HEK293 (cell line): ENCODE data around the gene CYB5D1.

ENCODE experiments used
- CTCF ChIA-PET: fragments of 350-600 bp; formaldehyde crosslinking; extraction: SDS; loops from one replicate; lab custom pipeline; 2021; ENCODE audit warnings: antibody characterized with exemption; lab: Yijun Ruan, JAX
- POLR2A ChIA-PET: fragments of 300-600 bp; formaldehyde crosslinking; extraction: SDS; loops from one replicate; lab custom pipeline; 2020; ENCODE audit warnings: antibody characterized with exemption, inconsistent platforms; lab: Yijun Ruan, JAX
- H3K27ac ChIP-seq: fragments of 200-500 bp; sonication (Bioruptor generic); 2 replicates; pipeline ENCODE4 v1.5.1; 2014; ENCODE audit warnings: low read depth, low read length, control low read depth, inconsistent platforms; ENCODE audit errors: extremely low read depth
- H3K36me3 ChIP-seq, 2 experiments: fragments of 200-500 bp in 1 of 2; sonication (Bioruptor generic) in 1 of 2; 1 replicate in 1 of 2; 2 replicates in 1 of 2; pipeline ENCODE4 v1.5.1; 2014 to 2017; ENCODE audit warnings: inconsistent platforms in 2 of 2, low read length in 2 of 2; ENCODE audit not compliant: control insufficient read depth in 2 of 2, insufficient read depth in 1 of 2
- H3K4me1 ChIP-seq: fragments of 200-500 bp; sonication (Bioruptor generic); 2 replicates; pipeline ENCODE4 v1.5.1; 2014; ENCODE audit warnings: mild to moderate bottlenecking, low read length, inconsistent platforms; ENCODE audit not compliant: control insufficient read depth, insufficient read depth
- H3K4me3 ChIP-seq: 2 replicates; pipeline ENCODE4 v1.5.1; 2011; ENCODE audit warnings: low read depth, mild to moderate bottlenecking, control low read depth, low read length, moderate library complexity
- H3K9me3 ChIP-seq: fragments of 200-500 bp; sonication (Bioruptor generic); 2 replicates; pipeline ENCODE4 v1.5.1; 2014; ENCODE audit warnings: low read depth, low read length, inconsistent platforms; ENCODE audit not compliant: control insufficient read depth, insufficient read depth
- BCL11A ChIP-seq: fragments of 450-650 bp; formaldehyde crosslinking; IDR thresholded peaks from 2 replicates; pipeline ENCODE4 v1.5.1; 2016; ENCODE audit warnings: low read depth, missing biosample characterization, missing genetic modification characterization
- BCL11B ChIP-seq: fragments of 450-650 bp; formaldehyde crosslinking; IDR thresholded peaks from 2 replicates; pipeline ENCODE4 v1.5.1; 2016; ENCODE audit warnings: low read depth, missing biosample characterization, missing genetic modification characterization
- GLIS1 ChIP-seq: fragments of 450-650 bp; formaldehyde crosslinking; IDR thresholded peaks from 2 replicates; pipeline ENCODE4 v1.5.1; 2016; ENCODE audit warnings: missing biosample characterization, missing genetic modification characterization
- KLF10 ChIP-seq: fragments of 450-650 bp; IDR thresholded peaks from 2 replicates; pipeline ENCODE4 v1.5.1; 2018; ENCODE audit warnings: missing biosample characterization, mild to moderate bottlenecking, missing genetic modification characterization
- MYNN ChIP-seq: fragments of 450-650 bp; formaldehyde crosslinking; IDR thresholded peaks from 2 replicates; pipeline ENCODE4 v1.5.1; 2016; ENCODE audit warnings: missing biosample characterization, missing genetic modification characterization, borderline replicate concordance
- PRDM4 ChIP-seq: fragments of 450-650 bp; formaldehyde crosslinking; IDR thresholded peaks from 2 replicates; pipeline ENCODE4 v1.5.1; 2017; ENCODE audit warnings: missing biosample characterization, missing genetic modification characterization
- SP3 ChIP-seq: fragments of 450-650 bp; formaldehyde crosslinking; IDR thresholded peaks from 2 replicates; pipeline ENCODE4 v1.5.1; 2016; ENCODE audit warnings: missing biosample characterization, missing genetic modification characterization
- ZBTB1 ChIP-seq: fragments of 450-650 bp; formaldehyde crosslinking; IDR thresholded peaks from 2 replicates; pipeline ENCODE4 v1.5.1; 2016; ENCODE audit warnings: missing biosample characterization, missing genetic modification characterization
- ZBTB8A ChIP-seq: fragments of 450-650 bp; formaldehyde crosslinking; IDR thresholded peaks from 2 replicates; pipeline ENCODE4 v1.5.1; 2016; ENCODE audit warnings: missing biosample characterization, missing genetic modification characterization
- ZNF146 ChIP-seq: fragments of 450-650 bp; formaldehyde crosslinking; IDR thresholded peaks from 2 replicates; pipeline ENCODE4 v1.5.1; 2016; ENCODE audit warnings: missing biosample characterization, missing genetic modification characterization
- ZNF335 ChIP-seq: fragments of 450-650 bp; formaldehyde crosslinking; conservative IDR thresholded peaks from 2 replicates; pipeline ENCODE4 v1.5.1; 2016; ENCODE audit warnings: missing biosample characterization, missing genetic modification characterization
- ZNF398 ChIP-seq: fragments of 450-650 bp; formaldehyde crosslinking; IDR thresholded peaks from 2 replicates; pipeline ENCODE4 v1.5.1; 2017; ENCODE audit warnings: missing biosample characterization, missing genetic modification characterization
- ZNF416 ChIP-seq: fragments of 450-650 bp; formaldehyde crosslinking; IDR thresholded peaks from 2 replicates; pipeline ENCODE4 v1.5.1; 2016; ENCODE audit warnings: missing biosample characterization, missing genetic modification characterization
- ZNF521 ChIP-seq: fragments of 450-650 bp; formaldehyde crosslinking; IDR thresholded peaks from 2 replicates; pipeline ENCODE4 v1.5.1; 2017; ENCODE audit warnings: missing biosample characterization, mild to moderate bottlenecking, missing genetic modification characterization
- ZNF629 ChIP-seq: fragments of 450-650 bp; formaldehyde crosslinking; IDR thresholded peaks from 2 replicates; pipeline ENCODE4 v1.5.1; 2017; ENCODE audit warnings: missing biosample characterization, missing genetic modification characterization
- ZNF76 ChIP-seq: fragments of 450-650 bp; formaldehyde crosslinking; IDR thresholded peaks from 2 replicates; pipeline ENCODE4; 2016; ENCODE audit warnings: low read depth, missing biosample characterization, missing genetic modification characterization, borderline replicate concordance
- TF ChIP-seq, protein P1 (sequence below): fragments of 450-650 bp; formaldehyde crosslinking; IDR thresholded peaks from 2 replicates; pipeline ENCODE4 v1.5.1; 2017; ENCODE audit warnings: missing biosample characterization, mild to moderate bottlenecking, missing genetic modification characterization, moderate library complexity
- TF ChIP-seq, protein P2 (sequence below): fragments of 450-650 bp; formaldehyde crosslinking; IDR thresholded peaks from 2 replicates; pipeline ENCODE4 v1.5.1; 2016; ENCODE audit warnings: missing biosample characterization, missing genetic modification characterization
- TF ChIP-seq, protein P3 (sequence below): fragments of 450-650 bp; formaldehyde crosslinking; conservative IDR thresholded peaks from 2 replicates; pipeline ENCODE4 v1.5.1; 2016; ENCODE audit warnings: low read depth, missing biosample characterization, missing genetic modification characterization

Gene CYB5D1

DNA sequence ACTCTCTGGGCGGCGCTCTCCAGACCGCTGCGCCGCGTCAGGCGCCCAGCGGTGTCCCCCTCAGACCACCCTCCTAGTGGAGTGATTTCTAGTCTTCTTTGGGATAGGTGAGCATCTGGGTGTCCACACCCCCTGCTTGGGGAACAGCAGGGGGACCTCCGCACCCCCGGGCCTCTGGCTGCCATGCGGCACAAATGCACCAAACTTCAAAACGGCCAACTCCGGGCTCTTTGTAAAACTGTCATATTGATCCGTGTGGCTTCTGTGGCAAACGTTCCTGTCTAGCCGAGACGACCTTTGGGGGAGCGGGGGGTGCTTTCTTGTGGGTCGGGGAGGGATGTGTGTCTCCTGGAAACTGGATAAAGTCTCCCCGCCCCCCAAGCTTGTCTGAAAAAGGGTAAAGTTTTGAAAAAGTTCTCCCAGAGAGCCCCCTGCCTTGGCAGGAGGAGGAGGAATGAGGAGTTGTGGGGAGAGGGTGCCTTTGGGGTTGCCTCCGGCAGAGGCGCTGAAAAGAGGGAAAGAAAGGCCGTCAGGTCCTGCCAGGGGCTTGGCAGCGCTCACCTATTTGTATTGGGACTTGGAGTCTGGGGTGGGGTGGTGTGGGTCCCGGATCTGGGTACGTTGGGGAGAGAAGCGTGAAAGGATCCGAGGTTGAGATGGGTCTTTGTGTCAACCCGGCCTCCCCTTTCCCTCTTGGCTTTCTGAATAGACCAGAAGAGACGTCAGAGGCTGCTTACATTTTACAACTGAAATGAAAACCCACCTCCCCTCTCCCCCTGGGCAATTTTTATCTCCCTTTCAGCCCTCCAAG is 28.6 kb downstream of the CYB5D1 start (continued):
- TF ChIP-seq, protein P1, sequence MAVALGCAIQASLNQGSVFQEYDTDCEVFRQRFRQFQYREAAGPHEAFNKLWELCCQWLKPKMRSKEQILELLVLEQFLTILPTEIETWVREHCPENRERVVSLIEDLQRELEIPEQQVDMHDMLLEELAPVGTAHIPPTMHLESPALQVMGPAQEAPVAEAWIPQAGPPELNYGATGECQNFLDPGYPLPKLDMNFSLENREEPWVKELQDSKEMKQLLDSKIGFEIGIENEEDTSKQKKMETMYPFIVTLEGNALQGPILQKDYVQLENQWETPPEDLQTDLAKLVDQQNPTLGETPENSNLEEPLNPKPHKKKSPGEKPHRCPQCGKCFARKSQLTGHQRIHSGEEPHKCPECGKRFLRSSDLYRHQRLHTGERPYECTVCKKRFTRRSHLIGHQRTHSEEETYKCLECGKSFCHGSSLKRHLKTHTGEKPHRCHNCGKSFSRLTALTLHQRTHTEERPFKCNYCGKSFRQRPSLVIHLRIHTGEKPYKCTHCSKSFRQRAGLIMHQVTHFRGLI (tag by site-specific recombination), result peak; percentile 48; the same call in 1 of the 2 replicates
- TF ChIP-seq ZNF335 (tag by site-specific recombination) (peak; percentile 72), ZNF76 (tag by site-specific recombination) (peak; percentile 54; the same call in 1 of the 2 replicates), ZBTB1 (tag by site-specific recombination) (0 out of 2 replicates have a peak, but pooled peaks have one; percentile 3), SP3 (tag by site-specific recombination) (peak; percentile 2; the same call in 1 of the 2 replicates), MYNN (tag by site-specific recombination) (no peak), ZNF146 (tag by site-specific recombination) (no peak), PRDM4 (tag by site-specific recombination) (0 out of 2 replicates have a peak, but pooled peaks have one; percentile 1), GLIS1 (tag by site-specific recombination) (peak; percentile 80), ZNF416 (tag by site-specific recombination) (no peak), ZNF398 (tag by site-specific recombination) (0 out of 2 replicates have a peak, but pooled peaks have one; percentile 4), ZNF629 (tag by site-specific recombination) (peak; percentile 8; the same call in 1 of the 2 replicates), KLF10 (tag by site-specific recombination) (peak; percentile 7; the same call in 1 of the 2 replicates), ZBTB8A (tag by site-specific recombination) (peak; percentile 35; the same call in 1 of the 2 replicates), ZNF521 (no peak)
- TF ChIP-seq, protein P2, sequence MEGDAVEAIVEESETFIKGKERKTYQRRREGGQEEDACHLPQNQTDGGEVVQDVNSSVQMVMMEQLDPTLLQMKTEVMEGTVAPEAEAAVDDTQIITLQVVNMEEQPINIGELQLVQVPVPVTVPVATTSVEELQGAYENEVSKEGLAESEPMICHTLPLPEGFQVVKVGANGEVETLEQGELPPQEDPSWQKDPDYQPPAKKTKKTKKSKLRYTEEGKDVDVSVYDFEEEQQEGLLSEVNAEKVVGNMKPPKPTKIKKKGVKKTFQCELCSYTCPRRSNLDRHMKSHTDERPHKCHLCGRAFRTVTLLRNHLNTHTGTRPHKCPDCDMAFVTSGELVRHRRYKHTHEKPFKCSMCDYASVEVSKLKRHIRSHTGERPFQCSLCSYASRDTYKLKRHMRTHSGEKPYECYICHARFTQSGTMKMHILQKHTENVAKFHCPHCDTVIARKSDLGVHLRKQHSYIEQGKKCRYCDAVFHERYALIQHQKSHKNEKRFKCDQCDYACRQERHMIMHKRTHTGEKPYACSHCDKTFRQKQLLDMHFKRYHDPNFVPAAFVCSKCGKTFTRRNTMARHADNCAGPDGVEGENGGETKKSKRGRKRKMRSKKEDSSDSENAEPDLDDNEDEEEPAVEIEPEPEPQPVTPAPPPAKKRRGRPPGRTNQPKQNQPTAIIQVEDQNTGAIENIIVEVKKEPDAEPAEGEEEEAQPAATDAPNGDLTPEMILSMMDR (tag by site-specific recombination), result peak; percentile 62

DNA sequence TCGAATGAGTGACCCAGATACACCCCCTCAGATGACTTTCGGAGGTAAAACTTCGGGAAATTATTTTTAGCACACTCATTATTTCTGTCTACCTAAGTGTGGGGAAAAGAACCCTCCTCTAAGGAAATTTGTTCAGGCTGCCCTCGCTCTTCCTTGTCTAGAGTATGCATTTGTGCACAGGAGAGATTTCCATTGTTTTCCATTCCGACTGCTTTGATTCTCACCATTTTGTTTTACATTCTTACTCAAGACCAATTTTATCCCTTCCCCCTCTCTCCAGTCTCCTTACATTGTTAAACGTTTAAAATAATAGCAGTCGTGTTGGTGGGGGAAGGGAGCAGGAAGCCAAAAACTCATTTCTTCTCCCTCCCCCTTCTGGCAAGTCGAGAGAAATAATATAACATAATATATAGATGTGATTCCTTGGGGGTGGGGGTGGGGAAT is 29.3 kb downstream of the CYB5D1 start:
- peaks cover 19 to 36% of the 10 kb centered on the region in 2 experiments for H3K36me3 ChIP-seq
- TF ChIP-seq BCL11B (0 out of 2 replicates have a peak, but pooled peaks have one; percentile 27), BCL11A (tag by site-specific recombination) (0 out of 2 replicates have a peak, but pooled peaks have one; percentile 24), PRDM4 (tag by site-specific recombination) (peak; percentile 83; the same call in 1 of the 2 replicates)
- TF ChIP-seq, protein P3, sequence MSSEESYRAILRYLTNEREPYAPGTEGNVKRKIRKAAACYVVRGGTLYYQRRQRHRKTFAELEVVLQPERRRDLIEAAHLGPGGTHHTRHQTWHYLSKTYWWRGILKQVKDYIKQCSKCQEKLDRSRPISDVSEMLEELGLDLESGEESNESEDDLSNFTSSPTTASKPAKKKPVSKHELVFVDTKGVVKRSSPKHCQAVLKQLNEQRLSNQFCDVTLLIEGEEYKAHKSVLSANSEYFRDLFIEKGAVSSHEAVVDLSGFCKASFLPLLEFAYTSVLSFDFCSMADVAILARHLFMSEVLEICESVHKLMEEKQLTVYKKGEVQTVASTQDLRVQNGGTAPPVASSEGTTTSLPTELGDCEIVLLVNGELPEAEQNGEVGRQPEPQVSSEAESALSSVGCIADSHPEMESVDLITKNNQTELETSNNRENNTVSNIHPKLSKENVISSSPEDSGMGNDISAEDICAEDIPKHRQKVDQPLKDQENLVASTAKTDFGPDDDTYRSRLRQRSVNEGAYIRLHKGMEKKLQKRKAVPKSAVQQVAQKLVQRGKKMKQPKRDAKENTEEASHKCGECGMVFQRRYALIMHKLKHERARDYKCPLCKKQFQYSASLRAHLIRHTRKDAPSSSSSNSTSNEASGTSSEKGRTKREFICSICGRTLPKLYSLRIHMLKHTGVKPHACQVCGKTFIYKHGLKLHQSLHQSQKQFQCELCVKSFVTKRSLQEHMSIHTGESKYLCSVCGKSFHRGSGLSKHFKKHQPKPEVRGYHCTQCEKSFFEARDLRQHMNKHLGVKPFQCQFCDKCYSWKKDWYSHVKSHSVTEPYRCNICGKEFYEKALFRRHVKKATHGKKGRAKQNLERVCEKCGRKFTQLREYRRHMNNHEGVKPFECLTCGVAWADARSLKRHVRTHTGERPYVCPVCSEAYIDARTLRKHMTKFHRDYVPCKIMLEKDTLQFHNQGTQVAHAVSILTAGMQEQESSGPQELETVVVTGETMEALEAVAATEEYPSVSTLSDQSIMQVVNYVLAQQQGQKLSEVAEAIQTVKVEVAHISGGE (tag by site-specific recombination), result 0 out of 2 replicates have a peak, but pooled peaks have one; percentile 1

More for the DNA sequence above, 29.3 kb downstream of the CYB5D1 start:
- peaks cover 30% of the 10 kb centered on the region for H3K4me1 ChIP-seq
- CTCF ChIA-PET, result no interaction called here
- POLR2A ChIA-PET, result interaction anchor here (1.0 to 1.7 kb wide), 2 partner anchors 30 to 61 kb away, joined by 3 to 9 read pairs; partner anchors contain the start of gene NAA38
- H3K4me3 ChIP-seq, result peak overlapping the region; percentile 55
- peak overlapping the region; percentile 94 for H3K27ac ChIP-seq
- H3K9me3 ChIP-seq, result no peaks in the 10 kb centered on the region
